Activated CD4-positive, alpha-beta memory T cell treated with anti-CD3 and anti-CD28 coated beads for 36 hours (primary cell): ENCODE results near the gene ATP6V1B1. TPM values are rescaled to one million over a fixed set of nuclear protein-coding genes. Genes with fewer than 3 reads are reported as not detected.

Experiments
- CTCF ChIA-PET: fragments of 350-600 bp; sonication (Branson Sonifier 250); formaldehyde crosslinking; loops from one replicate; lab custom pipeline; 2021; ENCODE audit warnings: antibody characterized with exemption, inconsistent platforms; lab: Charles Lee
- POLR2A ChIA-PET: fragments of 350-600 bp; sonication (Branson Sonifier 250); formaldehyde crosslinking; loops from one replicate; lab custom pipeline; 2021; ENCODE audit warnings: antibody characterized with exemption; lab: Charles Lee
- DNase-seq: peaks from one replicate; pipeline ENCODE4 v3.0.0-alpha.2; 2020
- H3K27ac Mint-ChIP-seq: one replicate; pipeline ENCODE4 v1.8.0; 2021; ENCODE audit warnings: mixed read lengths
- H3K27me3 Mint-ChIP-seq: one replicate; pipeline ENCODE4 v1.8.0; 2021; ENCODE audit warnings: mixed read lengths
- H3K36me3 Mint-ChIP-seq: one replicate; pipeline ENCODE4 v1.8.0; 2021; ENCODE audit warnings: mixed read lengths
- H3K4me1 Mint-ChIP-seq: one replicate; pipeline ENCODE4 v1.8.0; 2021; ENCODE audit warnings: low read depth, mixed read lengths
- H3K4me3 Mint-ChIP-seq: one replicate; pipeline ENCODE4 v1.8.0; 2021; ENCODE audit warnings: mild to moderate bottlenecking, mixed read lengths
- H3K9me3 Mint-ChIP-seq: one replicate; pipeline ENCODE4 v1.8.0; 2021; ENCODE audit warnings: mixed read lengths
- intact Hi-C: fragments of 100-400 bp; cut with micrococcal nuclease; formaldehyde crosslinking; loops from one replicate; pipeline ENCODE4 v1.15.1; 2023
- total RNA-seq, 2 experiments: library from RNA; stranded (reverse); gene quantifications; one replicate each; pipeline ENCODE4 v1.2.3, GENCODE V29; 2021

Gene ATP6V1B1
- total RNA-seq, 2 experiments from 2014 or later: not detected

DNA sequence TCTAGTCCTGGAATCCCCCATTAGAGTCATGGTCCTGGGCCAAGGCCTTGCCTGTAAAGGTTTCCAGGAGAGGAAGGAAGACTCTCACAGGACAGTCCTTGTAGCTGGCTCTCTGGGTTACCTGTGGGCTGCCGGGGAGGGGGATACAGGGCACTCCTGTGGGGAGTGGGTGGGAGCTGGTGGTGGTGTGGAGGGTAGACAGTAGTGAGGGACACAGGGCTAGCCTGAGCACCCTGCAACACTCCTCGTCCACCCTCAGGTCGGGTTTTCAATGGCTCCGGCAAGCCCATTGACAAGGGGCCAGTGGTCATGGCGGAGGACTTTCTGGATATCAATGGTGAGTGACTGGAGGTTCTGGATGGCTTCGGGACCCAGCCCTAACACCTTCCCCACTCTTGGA lies 23.1 kb downstream of the ATP6V1B1 start:
- no peaks in the 10 kb centered on the region for H3K9me3 Mint-ChIP-seq
- DNase-seq: peak; percentile 3
- intact Hi-C loops: no loop called here
- H3K4me3 Mint-ChIP-seq: no peak overlapping the region
- H3K4me1 Mint-ChIP-seq: peaks cover 2% of the 10 kb centered on the region
- no peak overlapping the region for H3K27ac Mint-ChIP-seq
- ChIA-PET CTCF (no interaction called here), POLR2A (no interaction called here)
- H3K36me3 Mint-ChIP-seq: no peaks in the 10 kb centered on the region
- peaks cover 35% of the 10 kb centered on the region for H3K27me3 Mint-ChIP-seq

DNA sequence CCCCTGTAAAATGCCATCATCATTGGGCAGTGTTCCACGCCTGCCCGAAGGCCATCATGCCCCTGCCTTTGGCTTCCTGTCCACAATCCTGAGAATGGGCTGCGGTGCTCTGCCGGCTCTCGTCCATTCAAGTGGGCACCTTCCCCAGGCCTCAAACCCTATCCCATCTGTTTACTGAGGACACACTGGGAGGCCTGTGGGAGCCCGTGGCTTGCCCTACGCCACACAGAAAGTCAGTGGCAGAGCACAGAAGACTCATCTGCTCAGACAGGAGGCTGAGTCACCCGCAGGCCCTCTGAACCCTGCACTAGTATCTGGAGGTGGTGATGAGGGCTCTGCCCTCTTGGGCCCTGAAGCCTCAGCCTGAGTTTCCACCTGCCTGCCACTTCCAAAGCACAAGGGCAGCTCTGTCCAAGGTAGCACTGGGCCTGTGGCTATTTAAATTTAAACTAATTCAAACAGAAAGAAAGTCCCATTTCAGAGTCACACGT lies 23.6 kb downstream of the ATP6V1B1 start:
- intact Hi-C loops: no loop called here
- ChIA-PET POLR2A (no interaction called here), CTCF (interaction anchor here (1.6 to 3.1 kb wide), 2 partner anchors 11 to 26 kb away, joined by 6 to 13 read pairs; no protein-coding TSS in a partner anchor)
- Mint-ChIP-seq H3K9me3 (no peaks in the 10 kb centered on the region), H3K27me3 (peaks cover 39% of the 10 kb centered on the region), H3K36me3 (no peaks in the 10 kb centered on the region), H3K27ac (no peak overlapping the region), H3K4me1 (peaks cover 2% of the 10 kb centered on the region), H3K4me3 (no peak overlapping the region)
- DNase-seq: peak; percentile 8

DNA sequence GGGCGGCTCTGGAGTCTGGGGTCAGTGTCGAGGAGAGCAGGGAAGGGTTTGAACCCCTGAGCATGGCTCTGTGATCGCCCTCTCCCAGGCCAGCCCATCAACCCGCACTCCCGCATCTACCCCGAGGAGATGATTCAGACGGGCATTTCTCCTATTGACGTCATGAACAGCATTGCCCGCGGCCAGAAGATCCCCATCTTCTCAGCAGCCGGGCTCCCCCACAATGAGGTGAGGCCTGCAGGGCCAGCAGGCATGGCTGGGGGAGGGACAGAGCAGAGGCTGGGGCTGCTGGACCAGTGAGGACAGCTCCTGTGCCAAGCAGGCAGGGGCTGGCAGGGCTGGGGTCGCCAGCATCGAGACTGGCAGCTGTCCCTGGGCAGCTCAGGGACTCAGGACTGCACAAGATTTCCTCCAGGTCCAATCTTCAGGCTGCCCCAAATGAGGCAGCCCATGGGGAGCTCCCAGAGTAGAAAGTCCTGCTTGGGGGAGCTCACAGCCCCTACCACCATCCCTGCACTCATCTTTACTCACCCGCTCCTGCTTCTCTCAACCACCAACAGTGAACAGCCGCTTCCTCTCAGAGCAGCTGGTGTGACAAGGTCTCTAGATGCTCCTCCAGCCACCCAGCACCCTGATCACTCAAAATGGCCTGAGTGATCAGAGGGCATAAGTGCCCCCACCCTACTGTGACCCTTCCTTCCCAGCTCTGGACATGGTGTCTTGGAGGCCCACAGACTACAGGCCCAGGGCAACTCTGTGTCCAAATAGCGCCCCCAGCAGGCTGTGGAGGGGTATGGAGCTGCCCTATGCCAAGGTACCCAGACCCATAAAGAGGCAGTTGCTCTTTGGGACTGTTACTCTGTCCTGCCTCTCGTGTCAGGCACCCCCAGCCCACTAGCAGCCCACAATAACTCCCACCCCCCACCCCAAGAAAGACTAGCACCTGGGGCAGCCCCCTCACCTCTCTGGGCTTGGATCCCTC lies 24.4 kb downstream of the ATP6V1B1 start:
- Mint-ChIP-seq H3K4me3 (no peak overlapping the region), H3K36me3 (no peaks in the 10 kb centered on the region), H3K9me3 (no peaks in the 10 kb centered on the region), H3K27ac (no peak overlapping the region), H3K27me3 (peaks cover 33% of the 10 kb centered on the region), H3K4me1 (peaks cover 5% of the 10 kb centered on the region)
- CTCF ChIA-PET: interaction anchor here (0.6 to 3.1 kb wide), 4 partner anchors 10 to 41 kb away, joined by 3 to 13 read pairs (median 4); no protein-coding TSS in a partner anchor
- DNase-seq: peak; percentile 11
- POLR2A ChIA-PET: no interaction called here
- intact Hi-C loops: no loop called here

DNA sequence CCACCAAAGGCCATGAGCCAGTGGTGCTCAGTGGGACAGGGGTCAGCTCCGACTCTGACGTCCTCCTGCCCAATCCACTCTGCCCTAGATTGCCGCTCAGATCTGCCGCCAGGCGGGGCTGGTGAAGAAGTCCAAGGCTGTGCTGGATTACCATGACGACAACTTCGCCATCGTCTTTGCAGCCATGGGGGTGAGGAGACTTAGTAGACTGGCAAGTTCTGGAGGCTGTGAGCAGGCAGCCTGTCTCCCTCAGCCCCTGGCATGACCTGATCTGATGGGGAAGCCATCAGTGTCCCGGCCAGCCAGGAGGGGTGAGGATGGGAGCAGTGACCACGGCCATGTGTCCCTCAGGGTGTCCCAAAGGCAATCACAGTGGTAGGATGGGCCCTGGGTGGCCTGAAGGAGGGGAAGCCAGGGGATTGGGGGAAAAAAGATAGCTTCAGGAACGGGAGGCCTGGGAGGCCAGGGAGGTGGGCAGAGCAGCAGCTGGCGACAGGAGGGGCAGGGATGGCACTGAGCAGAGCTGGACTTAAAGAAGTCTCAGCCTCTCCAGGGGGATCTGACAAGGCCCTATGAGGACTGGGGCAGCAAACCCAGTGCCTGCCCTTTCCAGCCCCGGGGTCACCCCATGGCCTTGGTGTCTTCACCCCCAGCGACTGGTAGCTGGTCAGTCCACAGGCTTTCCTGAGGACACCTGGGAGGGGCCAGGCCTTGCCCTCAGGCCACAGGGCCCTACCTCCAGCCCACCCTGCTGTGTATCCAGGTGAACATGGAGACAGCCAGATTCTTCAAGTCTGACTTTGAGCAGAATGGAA lies 25.3 kb downstream of the ATP6V1B1 start:
- Mint-ChIP-seq H3K36me3 (no peaks in the 10 kb centered on the region), H3K9me3 (no peaks in the 10 kb centered on the region), H3K4me1 (peaks cover 5% of the 10 kb centered on the region), H3K27me3 (peaks cover 27% of the 10 kb centered on the region), H3K4me3 (no peak overlapping the region), H3K27ac (no peak overlapping the region)
- intact Hi-C loops: no loop called here
- ChIA-PET POLR2A (no interaction called here), CTCF (interaction anchor here (1.4 to 3.1 kb wide), 4 partner anchors 11 to 41 kb away, joined by 3 to 13 read pairs (median 4); no protein-coding TSS in a partner anchor)
- peak; percentile 8 for DNase-seq

DNA sequence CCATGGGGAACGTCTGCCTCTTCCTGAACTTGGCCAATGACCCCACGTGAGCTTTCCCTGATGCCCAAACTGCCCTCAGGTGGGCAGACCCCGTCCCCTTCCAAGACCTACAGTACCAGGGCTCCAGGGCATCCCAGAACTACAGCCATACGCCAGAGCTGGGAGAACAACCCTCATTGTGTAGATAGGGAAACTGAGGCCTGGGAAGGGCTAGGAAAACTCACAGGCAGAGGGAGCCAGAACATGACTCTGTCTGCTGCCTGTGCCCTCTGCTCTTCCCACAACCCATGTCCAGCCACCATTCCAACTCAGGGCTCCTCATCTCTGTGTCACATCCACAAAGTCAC lies 25.9 kb downstream of the ATP6V1B1 start:
- no peak for DNase-seq
- H3K4me3 Mint-ChIP-seq: no peak overlapping the region
- CTCF ChIA-PET: interaction anchor here (1.3 to 3.1 kb wide), 3 partner anchors 12 to 90 kb away, joined by 3 to 13 read pairs (median 6); no protein-coding TSS in a partner anchor
- peaks cover 5% of the 10 kb centered on the region for H3K4me1 Mint-ChIP-seq
- H3K36me3 Mint-ChIP-seq: no peaks in the 10 kb centered on the region
- POLR2A ChIA-PET: no interaction called here
- no peak overlapping the region for H3K27ac Mint-ChIP-seq
- no peaks in the 10 kb centered on the region for H3K9me3 Mint-ChIP-seq
- peaks cover 25% of the 10 kb centered on the region for H3K27me3 Mint-ChIP-seq
- intact Hi-C loops: no loop called here

DNA sequence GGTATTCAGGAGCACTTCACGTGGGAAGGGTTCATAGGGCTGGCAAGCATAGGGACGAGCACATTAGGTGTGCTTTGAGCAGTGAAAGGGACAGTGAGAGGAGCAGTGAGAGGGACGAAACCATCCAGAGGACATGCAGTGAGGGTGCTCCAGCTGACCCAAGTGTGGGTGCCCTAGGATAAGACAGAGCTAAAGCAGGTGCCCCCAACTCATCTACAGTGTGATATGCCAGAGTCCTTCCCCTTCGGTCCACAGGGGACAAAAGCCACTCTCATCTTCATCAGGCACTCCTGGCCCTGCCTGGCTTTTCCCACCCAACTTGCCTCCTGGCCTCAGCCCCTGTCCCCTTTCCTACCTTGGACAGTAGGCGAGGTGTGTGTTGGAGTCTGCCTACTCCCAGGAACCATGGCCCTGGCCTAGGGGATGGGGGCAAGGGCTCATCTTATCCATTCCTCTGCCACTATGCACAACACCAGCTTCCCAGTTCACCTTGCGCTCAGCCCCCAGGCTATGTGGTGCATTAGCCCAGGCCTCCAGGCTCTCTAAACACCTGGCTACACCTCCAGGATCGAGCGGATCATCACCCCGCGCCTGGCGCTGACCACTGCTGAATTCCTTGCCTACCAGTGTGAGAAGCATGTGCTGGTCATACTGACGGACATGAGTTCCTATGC lies 26.6 kb downstream of the ATP6V1B1 start:
- Mint-ChIP-seq H3K27ac (no peak overlapping the region), H3K36me3 (no peaks in the 10 kb centered on the region), H3K9me3 (no peaks in the 10 kb centered on the region), H3K4me3 (no peak overlapping the region), H3K4me1 (peaks cover 5% of the 10 kb centered on the region), H3K27me3 (peaks cover 23% of the 10 kb centered on the region)
- intact Hi-C loops: no loop called here
- CTCF ChIA-PET: interaction anchor here (1.3 to 5.1 kb wide), 4 partner anchors 12 to 91 kb away, joined by 3 to 50 read pairs (median 10); no protein-coding TSS in a partner anchor
- POLR2A ChIA-PET: no interaction called here
- peak; percentile 8 for DNase-seq

DNA sequence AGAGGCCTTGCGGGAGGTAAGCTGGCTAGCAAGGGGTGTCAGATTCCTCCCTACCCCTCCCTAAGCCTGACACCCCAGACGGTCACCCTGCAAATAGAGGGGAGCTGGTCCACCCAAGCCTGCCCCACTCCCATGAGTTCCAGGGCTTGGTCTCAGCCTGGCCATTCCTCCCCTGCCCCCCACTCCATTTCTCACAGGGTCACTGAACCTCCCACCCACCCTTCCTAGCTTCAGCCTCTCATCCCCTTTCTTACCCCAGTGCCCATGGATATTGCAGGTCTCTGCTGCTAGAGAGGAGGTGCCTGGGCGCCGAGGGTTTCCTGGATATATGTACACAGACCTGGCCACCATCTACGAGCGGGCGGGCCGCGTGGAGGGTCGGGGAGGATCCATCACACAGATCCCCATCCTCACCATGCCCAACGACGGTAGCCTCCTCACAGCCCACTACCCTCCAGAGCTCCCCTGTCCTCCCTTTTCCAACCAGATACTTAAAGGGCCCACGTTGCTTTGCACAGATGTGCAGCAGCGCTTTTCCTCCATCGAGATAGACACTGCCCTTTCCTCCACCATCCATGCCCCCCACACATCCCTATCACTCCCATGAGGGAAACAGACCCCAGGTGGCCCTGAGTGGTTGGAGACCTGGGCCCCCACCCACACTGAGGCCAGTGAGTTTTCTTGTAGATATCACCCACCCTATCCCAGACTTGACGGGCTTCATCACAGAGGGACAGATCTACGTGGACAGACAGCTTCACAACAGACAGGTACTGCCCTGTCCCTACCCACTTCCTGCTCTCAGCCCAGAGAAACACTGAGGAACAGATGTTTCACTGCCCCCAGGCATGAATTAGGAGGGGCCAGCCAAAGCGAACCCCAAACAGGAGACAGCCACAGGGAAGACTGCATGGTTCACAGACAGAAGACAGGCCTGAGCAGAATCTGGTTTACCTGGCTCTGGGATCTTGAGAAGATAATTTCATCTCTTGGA lies 27.5 kb downstream of the ATP6V1B1 start:
- intact Hi-C loops: no loop called here
- H3K36me3 Mint-ChIP-seq: no peaks in the 10 kb centered on the region
- ChIA-PET POLR2A (no interaction called here), CTCF (interaction anchor here (0.9 to 5.1 kb wide), 9 partner anchors 11 to 92 kb away, joined by 3 to 64 read pairs (median 15); partner anchors contain the start of gene ANKRD53)
- peaks cover 18% of the 10 kb centered on the region for H3K27me3 Mint-ChIP-seq
- no peak overlapping the region for H3K4me3 Mint-ChIP-seq
- peak; percentile 3 for DNase-seq
- H3K4me1 Mint-ChIP-seq: peaks cover 5% of the 10 kb centered on the region
- no peaks in the 10 kb centered on the region for H3K9me3 Mint-ChIP-seq
- no peak overlapping the region for H3K27ac Mint-ChIP-seq

DNA sequence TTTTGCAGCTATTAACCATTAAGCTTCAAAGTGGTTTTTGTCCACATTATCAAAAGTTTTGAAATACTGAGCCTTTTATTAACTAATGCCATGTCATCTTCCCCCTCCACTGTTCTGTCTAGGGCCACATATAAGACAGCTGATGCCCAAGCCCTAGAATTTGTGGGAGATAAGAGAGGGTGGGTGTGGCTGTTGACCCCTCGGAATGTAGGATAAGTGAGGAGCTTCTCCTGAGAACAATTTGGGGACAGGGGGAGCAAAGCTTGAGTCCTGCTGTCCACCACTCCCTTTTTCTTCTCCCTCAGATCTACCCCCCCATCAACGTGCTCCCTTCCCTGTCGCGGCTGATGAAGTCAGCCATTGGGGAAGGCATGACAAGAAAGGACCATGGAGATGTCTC lies 28.4 kb downstream of the ATP6V1B1 start:
- ChIA-PET CTCF (interaction anchor here (0.6 to 5.1 kb wide), 11 partner anchors 8 to 1937 kb away, joined by 3 to 64 read pairs (median 6); partner anchors contain the start of gene ANKRD53), POLR2A (no interaction called here)
- intact Hi-C loops: loop anchor here (2.0 kb wide), 1 partner anchor 21 kb away; no protein-coding TSS in a partner anchor
- Mint-ChIP-seq H3K27me3 (peaks cover 16% of the 10 kb centered on the region), H3K4me3 (no peak overlapping the region), H3K9me3 (no peaks in the 10 kb centered on the region), H3K4me1 (peaks cover 3% of the 10 kb centered on the region), H3K27ac (no peak overlapping the region), H3K36me3 (no peaks in the 10 kb centered on the region)
- peak; percentile 2 for DNase-seq

DNA sequence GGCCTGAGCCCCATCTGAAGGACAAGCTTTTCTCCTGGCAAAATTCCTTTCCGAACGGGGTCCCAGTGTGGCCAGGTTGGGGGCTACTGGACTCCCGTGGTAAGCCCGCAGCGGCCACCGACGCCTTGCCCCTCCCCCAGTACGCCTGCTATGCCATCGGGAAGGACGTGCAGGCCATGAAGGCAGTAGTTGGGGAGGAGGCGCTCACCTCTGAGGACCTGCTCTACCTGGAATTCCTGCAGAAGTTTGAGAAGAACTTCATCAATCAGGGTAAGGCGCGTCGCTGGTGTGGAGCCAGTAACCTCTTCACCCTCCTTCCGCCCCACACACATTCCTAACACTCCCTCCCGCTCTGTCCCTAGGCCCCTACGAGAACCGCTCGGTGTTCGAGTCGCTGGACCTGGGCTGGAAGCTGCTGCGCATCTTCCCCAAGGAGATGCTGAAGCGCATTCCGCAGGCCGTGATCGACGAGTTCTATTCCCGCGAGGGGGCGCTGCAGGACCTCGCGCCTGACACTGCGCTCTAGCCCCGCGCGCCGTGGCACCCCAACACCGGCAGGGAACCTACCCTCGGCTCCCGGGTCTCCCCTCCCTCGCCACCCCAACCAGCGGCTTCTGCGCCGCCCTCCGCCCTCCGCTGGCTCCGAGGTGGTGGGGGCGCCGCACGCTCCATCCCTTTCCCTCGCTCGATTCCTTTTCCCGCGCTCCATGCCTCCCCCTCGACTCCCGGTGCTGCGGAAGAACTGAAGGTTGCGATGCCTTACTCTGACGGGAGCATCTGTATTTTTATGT lies 29.1 kb downstream of the ATP6V1B1 start:
- no peak overlapping the region for H3K27ac Mint-ChIP-seq
- H3K27me3 Mint-ChIP-seq: peaks cover 16% of the 10 kb centered on the region
- H3K4me1 Mint-ChIP-seq: peaks cover 3% of the 10 kb centered on the region
- intact Hi-C loops: loop anchor here (1.0 to 2.0 kb wide), 4 partner anchors 13 to 37 kb away; no protein-coding TSS in a partner anchor
- no peaks in the 10 kb centered on the region for H3K9me3 Mint-ChIP-seq
- no peaks in the 10 kb centered on the region for H3K36me3 Mint-ChIP-seq
- H3K4me3 Mint-ChIP-seq: peak overlapping the region; percentile 76
- ChIA-PET CTCF (interaction anchor here (0.6 to 5.1 kb wide), 11 partner anchors 8 to 1938 kb away, joined by 3 to 64 read pairs (median 6); partner anchors contain the start of gene ANKRD53), POLR2A (interaction anchor here (1.2 kb wide), 1 partner anchor 13 kb away, joined by 4 read pairs; the partner anchor contains the start of gene ANKRD53)
- DNase-seq: peak; percentile 87
